HCT116 (cell line): Measurements from ENCODE around the gene SYNDIG1. TPM values are rescaled to one million over a fixed set of nuclear protein-coding genes. Genes with fewer than 3 reads are reported as not detected.

ENCODE experiments used
- ATAC-seq: fragments of 200-7000 bp; cut with Tn5 transposase; 2 replicates; pipeline ENCODE4 v1.9.1; 2020; ENCODE audit warnings: mild to moderate bottlenecking, moderate library complexity
- BruUV-seq: library from RNA; stranded (reverse); fragments of 400-500 nt; replicated peaks from 2 replicates; lab custom pipeline; 2021; lab: Mats Ljungman, UMichigan
- CTCF ChIA-PET: fragments of 300-600 bp; sonication (Branson Sonifier 250); formaldehyde crosslinking; loops from one replicate; lab custom pipeline; 2021; ENCODE audit warnings: antibody characterized with exemption; lab: Charles Lee
- POLR2A ChIA-PET: fragments of 300-600, 350-600 bp; sonication (Branson Sonifier 250); formaldehyde crosslinking; loops from one replicate; lab custom pipeline; 2021; ENCODE audit warnings: antibody characterized with exemption; lab: Charles Lee
- RAD21 ChIA-PET, 2 experiments: fragments of 300-600 bp; sonication (Branson Sonifier 250); formaldehyde crosslinking; loops; one replicate each; lab custom pipeline; 2023; ENCODE audit warnings: low total read pairs in 2 of 2; ENCODE audit not compliant: uncharacterized antibody in 2 of 2, unreplicated experiment in 2 of 2, low non-redundant PET in 1 of 2; lab: Charles Lee
- DNase-seq: peaks from one replicate; pipeline ENCODE4 v3.0.0-alpha.2; 2010; ENCODE audit warnings: low read depth, low spot score
- H2AFZ ChIP-seq: fragments of 200-600 bp; shearing (Covaris generic), sonication (generic); 2 replicates; pipeline ENCODE4 v1.6.1; 2017; ENCODE audit warnings: low read depth, mixed run types, mixed read lengths, antibody characterized with exemption, low read length; ENCODE audit not compliant: poor library complexity, severe bottlenecking
- H3K27ac ChIP-seq: 2 replicates; pipeline ENCODE4 v1.5.1; 2012; ENCODE audit warnings: low read depth, low read length
- H3K27me3 ChIP-seq: fragments of 200-600 bp; sonication (generic); 2 replicates; pipeline ENCODE4 v1.6.1; 2016; ENCODE audit warnings: mixed run types, low read length, mixed read lengths; ENCODE audit not compliant: insufficient read depth
- H3K36me3 ChIP-seq, 2 experiments: fragments of 200-500 bp in 1 of 2; fragments of 200-600 bp in 1 of 2; sonication (Bioruptor generic) in 1 of 2; sonication (generic) in 1 of 2; 2 replicates each; pipeline versions ENCODE4 v1.5.1 to v1.6.1; 2014 to 2016; ENCODE audit warnings: low read length in 2 of 2, inconsistent platforms in 1 of 2, mixed read lengths in 1 of 2, mixed run types in 1 of 2; ENCODE audit not compliant: insufficient read depth in 2 of 2, control insufficient read depth in 1 of 2
- H3K4me1 ChIP-seq, 2 experiments: fragments of 200-600 bp in 1 of 2; sonication (generic) in 1 of 2; 2 replicates each; pipeline versions ENCODE4 v1.5.1 to v1.6.1; 2012 to 2017; ENCODE audit warnings: low read length in 2 of 2, inconsistent platforms in 1 of 2, mild to moderate bottlenecking in 1 of 2, mixed read lengths in 1 of 2, mixed run types in 1 of 2, moderate library complexity in 1 of 2; ENCODE audit not compliant: insufficient read depth in 2 of 2, control insufficient read depth in 1 of 2
- H3K4me2 ChIP-seq: fragments of 200-600 bp; sonication (generic); 2 replicates; pipeline ENCODE4 v1.6.1; 2017; ENCODE audit warnings: mixed run types, low read length, mixed read lengths
- H3K4me3 ChIP-seq, 2 experiments: fragments of 200-600 bp in 1 of 2; sonication (generic) in 1 of 2; replicated peaks in 1 of 2; 2 replicates each; pipeline ENCODE4 v1.5.1; 2011 to 2016; ENCODE audit warnings: low read length in 2 of 2, control low read depth in 1 of 2, low read depth in 1 of 2, mild to moderate bottlenecking in 1 of 2, mixed read lengths in 1 of 2, mixed run types in 1 of 2
- H3K79me2 ChIP-seq: fragments of 200-600 bp; sonication (generic); 2 replicates; pipeline ENCODE4 v1.6.1; 2017; ENCODE audit warnings: mild to moderate bottlenecking, mixed run types, low read length, moderate library complexity, mixed read lengths; ENCODE audit not compliant: insufficient read depth
- H3K9ac ChIP-seq: fragments of 200-600 bp; sonication (generic); 2 replicates; pipeline ENCODE4 v1.6.1; 2016; ENCODE audit warnings: low read length, mixed read lengths
- H3K9me2 ChIP-seq: fragments of 200-600 bp; sonication (generic), shearing (Covaris generic); 2 replicates; pipeline ENCODE4 v1.6.1; 2017; ENCODE audit warnings: mixed run types, mild to moderate bottlenecking, moderate library complexity; ENCODE audit not compliant: insufficient read depth
- H3K9me3 ChIP-seq, 2 experiments: fragments of 200-500 bp in 1 of 2; fragments of 200-600 bp in 1 of 2; sonication (Bioruptor generic) in 1 of 2; sonication (generic) in 1 of 2; 2 replicates each; pipeline ENCODE4 v1.6.1; 2014 to 2017; ENCODE audit warnings: low read length in 2 of 2, mixed read lengths in 2 of 2, inconsistent platforms in 1 of 2, low read depth in 1 of 2, mild to moderate bottlenecking in 1 of 2, mixed run types in 1 of 2, moderate library complexity in 1 of 2; ENCODE audit not compliant: control insufficient read depth in 1 of 2, insufficient read depth in 1 of 2
- H4K20me1 ChIP-seq: fragments of 200-600 bp; sonication (generic), shearing (Covaris generic); 2 replicates; pipeline ENCODE4 v1.6.1; 2017; ENCODE audit warnings: mixed run types, mild to moderate bottlenecking, moderate library complexity; ENCODE audit not compliant: insufficient read depth
- CEBPB ChIP-seq: IDR thresholded peaks from 2 replicates; pipeline ENCODE4 v1.6.1; 2012; ENCODE audit warnings: low read depth
- EGR1 ChIP-seq: IDR thresholded peaks from 2 replicates; pipeline ENCODE4 v1.6.1; 2012; ENCODE audit warnings: low read depth
- EZH2 ChIP-seq: fragments of 200-600 bp; sonication (generic); IDR thresholded peaks from 2 replicates; pipeline ENCODE4 v1.6.1; 2017; ENCODE audit warnings: antibody characterized with exemption, mixed run types
- EZH2phosphoT487 ChIP-seq: fragments of 200-600 bp; IDR thresholded peaks from 2 replicates; pipeline ENCODE4 v1.6.1; 2018; ENCODE audit warnings: antibody characterized with exemption, borderline replicate concordance
- FOSL1 ChIP-seq: IDR thresholded peaks from 2 replicates; pipeline ENCODE4 v1.6.1; 2012; ENCODE audit warnings: low read depth
- JUND ChIP-seq: IDR thresholded peaks from 2 replicates; pipeline ENCODE4 v1.6.1; 2012
- POLR2AphosphoS5 ChIP-seq: IDR thresholded peaks from 2 replicates; pipeline ENCODE4 v1.6.1; 2011; ENCODE audit warnings: mild to moderate bottlenecking, low read depth, low read length, moderate library complexity
- RAD21 ChIP-seq: IDR thresholded peaks from 2 replicates; pipeline ENCODE4 v1.6.1; 2012; ENCODE audit warnings: low read depth, mild to moderate bottlenecking
- SIN3A ChIP-seq: IDR thresholded peaks from 2 replicates; pipeline ENCODE4 v1.6.1; 2012; ENCODE audit warnings: low read depth
- SP1 ChIP-seq: IDR thresholded peaks from 2 replicates; pipeline ENCODE4 v1.6.1; 2012; ENCODE audit warnings: low read depth
- SRF ChIP-seq: IDR thresholded peaks from 2 replicates; pipeline ENCODE4 v1.6.1; 2012; ENCODE audit warnings: low read depth
- TCF7L2 ChIP-seq: IDR thresholded peaks from 2 replicates; pipeline ENCODE4 v1.7.0; 2011; ENCODE audit warnings: borderline replicate concordance, inconsistent platforms; ENCODE audit not compliant: insufficient read depth, insufficient read length; ENCODE audit errors: extremely low read depth
- YY1 ChIP-seq: IDR thresholded peaks from 2 replicates; pipeline ENCODE4 v1.6.1; 2011; ENCODE audit warnings: low read length, low read depth, moderate library complexity, mild to moderate bottlenecking; ENCODE audit not compliant: insufficient replicate concordance; ENCODE audit errors: extremely low read depth
- ZFX ChIP-seq: fragments of 450-650 bp; IDR thresholded peaks from 2 replicates; pipeline ENCODE4 v1.6.1; 2017
- ZNF274 ChIP-seq: fragments of 200-500 bp; sonication (Bioruptor generic); IDR thresholded peaks from 2 replicates; pipeline ENCODE4 v1.6.1; 2014; ENCODE audit warnings: mild to moderate bottlenecking, low read depth, low read length, inconsistent platforms
- intact Hi-C: fragments of 100-400 bp; cut with micrococcal nuclease; formaldehyde crosslinking; loops from 2 replicates; pipeline ENCODE4 v1.10.0; 2022
- total RNA-seq: library from RNA; stranded (reverse); gene quantifications from one replicate; pipeline ENCODE4 v1.2.1, GENCODE V29; 2021; ENCODE audit not compliant: unreplicated experiment
- TF ChIP-seq, protein P1 (sequence below): IDR thresholded peaks from 2 replicates; pipeline ENCODE4 v1.6.1; 2012
- TF ChIP-seq, protein P2 (sequence below): IDR thresholded peaks from 2 replicates; pipeline ENCODE4 v1.6.1; 2012
- TF ChIP-seq, protein P3 (sequence below), 3 experiments: fragments of 200-600 bp in 1 of 3; sonication (generic) in 1 of 3; IDR thresholded peaks in 2 of 3; conservative IDR thresholded peaks in 1 of 3; 2 replicates each; pipeline ENCODE4 v1.5.1; 2012 to 2017; ENCODE audit warnings: low read depth in 2 of 3, low read length in 2 of 3, antibody characterized with exemption in 1 of 3, borderline replicate concordance in 1 of 3, control low read depth in 1 of 3, mild to moderate bottlenecking in 1 of 3, mixed read lengths in 1 of 3, mixed run types in 1 of 3, moderate library complexity in 1 of 3; ENCODE audit not compliant: insufficient read depth in 1 of 3

The SYNDIG1 gene
- total RNA-seq, 1 experiment from 2014 or later = not detected

DNA sequence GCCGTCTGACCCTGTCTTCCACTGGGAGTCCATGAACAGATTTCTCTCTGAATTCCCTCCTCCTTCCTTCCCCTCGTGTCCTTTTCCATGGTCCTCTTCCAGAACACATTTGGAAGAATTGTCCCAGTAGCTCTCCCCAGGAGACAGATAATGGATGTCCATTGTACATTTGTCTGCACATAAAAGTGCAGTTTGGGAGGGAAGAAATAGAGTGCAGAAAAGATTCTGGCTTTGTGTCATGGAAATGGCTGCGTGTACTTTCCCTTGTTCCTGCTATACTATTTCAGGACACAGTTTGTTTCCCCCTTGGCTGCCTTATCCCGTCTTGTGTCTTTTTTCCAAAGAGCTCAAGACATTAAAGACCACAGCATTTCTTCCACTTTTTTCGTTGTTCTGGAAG lies 127.6 kb downstream of the SYNDIG1 start:
- TF ChIP-seq, protein P1, sequence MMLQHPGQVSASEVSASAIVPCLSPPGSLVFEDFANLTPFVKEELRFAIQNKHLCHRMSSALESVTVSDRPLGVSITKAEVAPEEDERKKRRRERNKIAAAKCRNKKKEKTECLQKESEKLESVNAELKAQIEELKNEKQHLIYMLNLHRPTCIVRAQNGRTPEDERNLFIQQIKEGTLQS = no peak
- no peak for TF ChIP-seq EGR1
- no peak for TF ChIP-seq RAD21
- no peaks in the 10 kb centered on the region; a peak in 2 of 4 replicates for H3K9me3 ChIP-seq
- ChIA-PET RAD21 (no interaction called here), CTCF (no interaction called here), POLR2A (no interaction called here)
- H3K27me3 ChIP-seq = peaks cover 47% of the 10 kb centered on the region
- H3K36me3 ChIP-seq = no peaks in the 10 kb centered on the region
- no TSS peak for BruUV-seq
- no peak for DNase-seq
- H3K9me2 ChIP-seq = no peaks in the 10 kb centered on the region
- H4K20me1 ChIP-seq = no peaks in the 10 kb centered on the region
- no peak overlapping the region for H3K4me2 ChIP-seq
- no peaks in the 10 kb centered on the region for H3K4me1 ChIP-seq
- H3K27ac ChIP-seq = no peak overlapping the region
- H3K9ac ChIP-seq = no peak overlapping the region
- H2AFZ ChIP-seq = no peak overlapping the region
- ATAC-seq = no peak
- H3K4me3 ChIP-seq = no peak overlapping the region
- intact Hi-C loops = no loop called here
- no peaks in the 10 kb centered on the region for H3K79me2 ChIP-seq

DNA sequence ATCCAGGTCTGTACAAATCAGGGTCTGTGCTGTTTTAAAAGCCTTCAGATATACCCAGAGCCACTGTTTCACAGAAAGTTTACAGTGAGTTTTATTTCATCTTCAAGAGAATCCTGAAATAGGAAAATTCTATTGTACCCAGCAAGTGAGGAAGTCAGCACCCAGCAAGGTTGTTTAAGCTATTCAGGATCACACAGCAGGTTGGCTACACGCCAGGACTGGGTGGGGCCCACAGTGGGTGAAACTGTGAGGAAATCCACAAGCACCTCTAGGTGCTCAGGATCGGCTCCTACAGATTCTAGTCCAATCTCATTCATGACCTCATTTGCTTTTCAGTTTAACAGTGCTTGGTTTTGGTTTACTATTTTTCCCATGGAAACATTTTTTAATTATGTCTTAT lies 128.9 kb downstream of the SYNDIG1 start:
- BruUV-seq = no TSS peak
- CTCF ChIA-PET = no interaction called here
- intact Hi-C loops = no loop called here
- TF ChIP-seq, protein P2, sequence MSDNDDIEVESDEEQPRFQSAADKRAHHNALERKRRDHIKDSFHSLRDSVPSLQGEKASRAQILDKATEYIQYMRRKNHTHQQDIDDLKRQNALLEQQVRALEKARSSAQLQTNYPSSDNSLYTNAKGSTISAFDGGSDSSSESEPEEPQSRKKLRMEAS = no peak
- no peak for TF ChIP-seq ZNF274
- TF ChIP-seq EGR1 = no peak
- TF ChIP-seq EZH2 = no peak
- no peak for TF ChIP-seq ZFX
- no peak for TF ChIP-seq FOSL1
- TF ChIP-seq, protein P1 = no peak
- TF ChIP-seq POLR2AphosphoS5 = no peak
- no peak for TF ChIP-seq TCF7L2
- TF ChIP-seq SIN3A = no peak
- TF ChIP-seq SRF = no peak
- no peak for TF ChIP-seq RAD21
- TF ChIP-seq JUND = no peak
- TF ChIP-seq EZH2phosphoT487 = no peak
- TF ChIP-seq, protein P3, sequence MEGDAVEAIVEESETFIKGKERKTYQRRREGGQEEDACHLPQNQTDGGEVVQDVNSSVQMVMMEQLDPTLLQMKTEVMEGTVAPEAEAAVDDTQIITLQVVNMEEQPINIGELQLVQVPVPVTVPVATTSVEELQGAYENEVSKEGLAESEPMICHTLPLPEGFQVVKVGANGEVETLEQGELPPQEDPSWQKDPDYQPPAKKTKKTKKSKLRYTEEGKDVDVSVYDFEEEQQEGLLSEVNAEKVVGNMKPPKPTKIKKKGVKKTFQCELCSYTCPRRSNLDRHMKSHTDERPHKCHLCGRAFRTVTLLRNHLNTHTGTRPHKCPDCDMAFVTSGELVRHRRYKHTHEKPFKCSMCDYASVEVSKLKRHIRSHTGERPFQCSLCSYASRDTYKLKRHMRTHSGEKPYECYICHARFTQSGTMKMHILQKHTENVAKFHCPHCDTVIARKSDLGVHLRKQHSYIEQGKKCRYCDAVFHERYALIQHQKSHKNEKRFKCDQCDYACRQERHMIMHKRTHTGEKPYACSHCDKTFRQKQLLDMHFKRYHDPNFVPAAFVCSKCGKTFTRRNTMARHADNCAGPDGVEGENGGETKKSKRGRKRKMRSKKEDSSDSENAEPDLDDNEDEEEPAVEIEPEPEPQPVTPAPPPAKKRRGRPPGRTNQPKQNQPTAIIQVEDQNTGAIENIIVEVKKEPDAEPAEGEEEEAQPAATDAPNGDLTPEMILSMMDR (IDR thresholded peaks at IDR 0.05 in 2 of 3, conservative IDR thresholded peaks at IDR 0.05 in 1 of 3; ENCODE audit: borderline replicate concordance in 1 of 3, insufficient read depth in 1 of 3, low read depth in 2 of 3, low read length in 2 of 3) = no peak
- no peak for TF ChIP-seq SP1
- TF ChIP-seq CEBPB = no peak
- TF ChIP-seq YY1 = no peak

More for the DNA sequence above, 128.9 kb downstream of the SYNDIG1 start:
- H3K4me3 ChIP-seq = no peak overlapping the region
- ATAC-seq (no peak), DNase-seq (no peak)
- H3K79me2 ChIP-seq = no peaks in the 10 kb centered on the region
- ChIA-PET RAD21 (no interaction called here), POLR2A (no interaction called here)
- no peaks in the 10 kb centered on the region for H4K20me1 ChIP-seq
- no peak overlapping the region for H3K9ac ChIP-seq
- H3K27me3 ChIP-seq = peaks cover 41% of the 10 kb centered on the region
- H3K36me3 ChIP-seq = no peaks in the 10 kb centered on the region
- no peaks in the 10 kb centered on the region for H3K4me1 ChIP-seq
- H3K27ac ChIP-seq = no peak overlapping the region
- H3K4me2 ChIP-seq = no peak overlapping the region
- H2AFZ ChIP-seq = no peak overlapping the region
- H3K9me3 ChIP-seq = no peaks in the 10 kb centered on the region; a peak in 2 of 4 replicates
- no peaks in the 10 kb centered on the region for H3K9me2 ChIP-seq
